SK-N-MC (cell line): ENCODE measurements around the gene PLEKHG2.
A peak's percentile ranks its signal among the peaks of the same experiment; 100 is the strongest.

ENCODE experiments used
- DNase-seq: peaks from one replicate; pipeline ENCODE4 v3.0.0-alpha.2; 2011; ENCODE audit warnings: low read depth, low spot score
- H3K27ac ChIP-seq: fragments of 200-600 bp; sonication (generic); 2 replicates; pipeline ENCODE4 v1.5.1; 2016; ENCODE audit warnings: mixed run types
- H3K36me3 ChIP-seq: fragments of 200-600 bp; sonication (generic); 2 replicates; pipeline ENCODE4 v1.6.1; 2017; ENCODE audit warnings: antibody characterized with exemption, low read length, mixed read lengths; ENCODE audit not compliant: insufficient read depth
- H3K4me3 ChIP-seq: fragments of 200-600 bp; sonication (generic); 2 replicates; pipeline ENCODE4 v1.5.1; 2016
- H3K9ac ChIP-seq: fragments of 200-600 bp; sonication (generic); 2 replicates; pipeline ENCODE4 v1.8.0; 2017; ENCODE audit warnings: mixed run types, mixed read lengths; ENCODE audit not compliant: insufficient read length
- H3K9me3 ChIP-seq: fragments of 200-600 bp; sonication (generic); 2 replicates; pipeline ENCODE4 v1.6.1; 2017; ENCODE audit warnings: low read depth, mild to moderate bottlenecking, antibody characterized with exemption, low read length, moderate library complexity, mixed read lengths
- EZH2 ChIP-seq: fragments of 200-600 bp; sonication (generic); IDR thresholded peaks from one replicate; pipeline ENCODE4 v1.6.1; 2017; ENCODE audit warnings: antibody characterized with exemption
- FOXP2 ChIP-seq: optimal IDR thresholded peaks from 2 replicates; pipeline ENCODE3; 2011; ENCODE audit warnings: mild to moderate bottlenecking, moderate library complexity; ENCODE audit not compliant: insufficient read depth; ENCODE audit errors: extremely low read length, control extremely low read depth
- POLR2AphosphoS5 ChIP-seq: IDR thresholded peaks from 2 replicates; pipeline ENCODE4 v1.6.1; 2012; ENCODE audit warnings: mild to moderate bottlenecking, low read depth, low read length, borderline replicate concordance

The PLEKHG2 gene

GRCh38 chr19:39413911-39414608, 1.6 kb downstream of the PLEKHG2 start:
- no peak for TF ChIP-seq FOXP2
- TF ChIP-seq POLR2AphosphoS5 = no peak
- TF ChIP-seq EZH2 = no peak
- peak overlapping the region; percentile 93 for H3K9ac ChIP-seq
- DNase-seq = no peak
- peak overlapping the region; percentile 87 for H3K27ac ChIP-seq
- peaks cover 26% of the 10 kb centered on the region for H3K36me3 ChIP-seq
- H3K4me3 ChIP-seq = peak overlapping the region; percentile 99
- H3K9me3 ChIP-seq = no peaks in the 10 kb centered on the region

- H3K9me3 ChIP-seq = no peaks in the 10 kb centered on the region
- no peak for TF ChIP-seq FOXP2
- TF ChIP-seq EZH2 = no peak
- no peak for TF ChIP-seq POLR2AphosphoS5
- no peak overlapping the region for H3K9ac ChIP-seq
- peak overlapping the region; percentile 99; the same call in 1 of the 2 replicates for H3K4me3 ChIP-seq
- no peak overlapping the region for H3K27ac ChIP-seq
- H3K36me3 ChIP-seq = peaks cover 30% of the 10 kb centered on the region
- no peak for DNase-seq
Observed at GRCh38 chr19:39415111-39416046, 2.9 kb downstream of the PLEKHG2 start.

GRCh38 chr19:39416152-39417120, 4.0 kb downstream of the PLEKHG2 start:
- Histone ChIP-seq H3K4me3 (no peak overlapping the region), H3K36me3 (peaks cover 35% of the 10 kb centered on the region), H3K9me3 (no peaks in the 10 kb centered on the region), H3K27ac (no peak overlapping the region), H3K9ac (no peak overlapping the region)
- DNase-seq = no peak
- no peak for TF ChIP-seq EZH2
- no peak for TF ChIP-seq POLR2AphosphoS5
- no peak for TF ChIP-seq FOXP2

GRCh38 chr19:39417463-39418181, 5.2 kb downstream of the PLEKHG2 start:
- TF ChIP-seq EZH2 (no peak), POLR2AphosphoS5 (no peak), FOXP2 (no peak)
- Histone ChIP-seq H3K36me3 (peaks cover 41% of the 10 kb centered on the region), H3K4me3 (no peak overlapping the region), H3K9me3 (no peaks in the 10 kb centered on the region), H3K27ac (no peak overlapping the region), H3K9ac (no peak overlapping the region)
- no peak for DNase-seq

GRCh38 chr19:39419003-39419402, 6.5 kb downstream of the PLEKHG2 start:
- H3K36me3 ChIP-seq = peaks cover 47% of the 10 kb centered on the region
- DNase-seq = no peak
- no peak overlapping the region for H3K4me3 ChIP-seq
- TF ChIP-seq FOXP2 = no peak
- no peak overlapping the region for H3K27ac ChIP-seq
- H3K9me3 ChIP-seq = no peaks in the 10 kb centered on the region
- no peak overlapping the region for H3K9ac ChIP-seq

- H3K4me3 ChIP-seq = no peak overlapping the region
- no peak overlapping the region for H3K27ac ChIP-seq
- TF ChIP-seq POLR2AphosphoS5 (no peak), FOXP2 (no peak), EZH2 (no peak)
- H3K9me3 ChIP-seq = no peaks in the 10 kb centered on the region
- H3K36me3 ChIP-seq = peaks cover 43% of the 10 kb centered on the region
- no peak for DNase-seq
- no peak overlapping the region for H3K9ac ChIP-seq
Observed at GRCh38 chr19:39420769-39421168, 8.3 kb downstream of the PLEKHG2 start.

GRCh38 chr19:39422020-39422419, 9.6 kb downstream of the PLEKHG2 start:
- DNase-seq = no peak
- H3K4me3 ChIP-seq = no peak overlapping the region
- peaks cover 31% of the 10 kb centered on the region for H3K36me3 ChIP-seq
- no peak for TF ChIP-seq EZH2
- no peak overlapping the region for H3K27ac ChIP-seq
- H3K9me3 ChIP-seq = no peaks in the 10 kb centered on the region
- H3K9ac ChIP-seq = no peak overlapping the region
